GM18511 (cell line): ENCODE results near the gene COMMD1.
"Not testable (repeated sequence)": the region's sequence is repeated elsewhere in the genome, so short reads cannot be mapped to it uniquely, and the experiment has no call there.

Source experiments
- ATAC-seq: cut with Tn5 transposase; IDR thresholded peaks from one replicate; pipeline ENCODE4 v1.9.1; 2021; ENCODE audit warnings: mild to moderate bottlenecking, moderate library complexity; ENCODE audit not compliant: unreplicated experiment

Gene COMMD1

GRCh38 chr2:62065243-62065642 lies 159.8 kb downstream of the COMMD1 start:
- no peak for ATAC-seq

GRCh38 chr2:62071126-62071598 lies 165.7 kb downstream of the COMMD1 start:
- no peak for ATAC-seq

DNA sequence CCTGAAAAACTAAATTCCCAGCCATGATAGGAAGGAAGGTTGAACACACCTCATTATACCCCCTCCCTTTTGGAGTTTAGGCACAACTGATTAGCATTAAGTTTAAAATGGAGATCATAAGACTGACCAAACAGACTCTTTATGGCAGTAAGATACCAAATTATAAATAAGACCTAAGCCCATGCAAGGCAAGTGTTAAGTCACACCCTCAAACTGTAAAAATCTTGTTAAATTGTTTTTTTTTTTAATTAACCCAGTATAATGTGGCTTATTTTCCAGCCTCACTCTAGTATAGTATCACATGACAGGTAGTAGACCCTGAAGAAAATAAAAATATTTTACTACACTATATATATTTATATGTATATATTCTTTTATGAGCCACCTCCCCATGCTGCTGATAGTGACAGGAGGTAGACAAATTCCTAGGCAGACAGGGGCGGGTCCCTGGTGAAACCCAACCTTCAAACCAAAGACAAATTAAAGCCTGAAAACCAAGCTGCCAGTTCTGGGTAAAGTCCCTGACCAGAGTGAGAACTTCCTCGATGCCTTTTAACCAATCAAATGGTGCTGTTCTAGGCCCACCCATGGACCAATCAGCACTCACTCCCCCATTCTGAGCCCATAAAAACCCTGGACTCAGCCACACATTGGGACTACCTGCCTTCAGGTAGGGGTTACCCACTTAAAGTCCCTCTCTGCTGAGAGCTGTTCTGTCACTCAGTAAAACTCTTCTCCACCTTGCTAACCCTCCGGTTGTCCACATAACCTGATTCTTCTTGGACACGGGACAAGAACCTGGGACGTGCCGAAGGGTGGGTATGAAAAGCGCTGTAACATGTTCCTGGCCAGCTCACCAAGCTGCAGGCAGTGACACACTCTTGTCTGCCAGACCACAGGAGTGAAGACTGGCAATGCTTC lies 166.5 kb downstream of the COMMD1 start:
- ATAC-seq: no peak

DNA sequence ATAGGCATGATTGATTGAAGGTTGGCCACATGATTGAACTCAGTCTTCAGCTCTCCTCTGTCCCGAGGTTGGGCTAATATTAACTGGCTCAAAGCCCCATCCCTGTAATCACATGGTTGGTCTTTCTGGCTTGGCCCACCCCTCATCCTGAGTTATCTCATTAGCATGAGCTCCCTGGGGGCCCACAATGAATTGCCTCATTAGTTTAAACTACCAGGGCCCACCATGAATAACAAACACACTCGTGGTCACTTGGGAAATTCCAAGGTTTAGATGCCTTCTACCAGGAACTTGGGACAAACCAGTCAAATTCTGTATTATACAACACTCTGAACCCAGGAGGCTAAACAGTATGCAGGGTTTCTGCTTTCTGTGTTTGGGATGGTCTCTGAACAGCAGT lies 168.8 kb downstream of the COMMD1 start:
- no peak for ATAC-seq

- ATAC-seq: no peak
Observed at GRCh38 chr2:62076980-62077638, 171.6 kb downstream of the COMMD1 start.

DNA sequence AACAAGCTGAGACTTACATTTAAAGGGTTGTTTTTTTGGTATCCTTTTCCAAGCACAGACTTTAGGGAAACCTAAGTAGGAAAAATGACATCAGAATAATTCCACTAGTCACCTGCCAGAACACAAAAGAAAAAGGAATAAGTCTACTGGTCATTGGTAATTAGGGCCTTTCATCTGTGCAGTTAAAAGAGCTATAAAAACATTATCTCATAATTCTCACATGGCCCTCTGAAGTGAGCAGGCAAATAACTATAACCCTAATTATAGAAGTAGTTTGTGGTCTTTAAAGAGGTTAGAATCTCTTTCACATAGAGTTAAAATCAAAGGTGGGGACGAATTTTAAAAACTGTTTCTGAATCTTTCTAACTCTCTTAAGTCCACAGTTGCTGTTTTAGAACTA lies 179.3 kb downstream of the COMMD1 start:
- ATAC-seq: no peak

- no peak for ATAC-seq
Observed at GRCh38 chr2:62089658-62090057, 184.2 kb downstream of the COMMD1 start.

GRCh38 chr2:62091471-62091870 lies 186.0 kb downstream of the COMMD1 start:
- ATAC-seq: no peak

- ATAC-seq: peak; percentile 4
Observed at GRCh38 chr2:62099050-62099449, 193.6 kb downstream of the COMMD1 start.

DNA sequence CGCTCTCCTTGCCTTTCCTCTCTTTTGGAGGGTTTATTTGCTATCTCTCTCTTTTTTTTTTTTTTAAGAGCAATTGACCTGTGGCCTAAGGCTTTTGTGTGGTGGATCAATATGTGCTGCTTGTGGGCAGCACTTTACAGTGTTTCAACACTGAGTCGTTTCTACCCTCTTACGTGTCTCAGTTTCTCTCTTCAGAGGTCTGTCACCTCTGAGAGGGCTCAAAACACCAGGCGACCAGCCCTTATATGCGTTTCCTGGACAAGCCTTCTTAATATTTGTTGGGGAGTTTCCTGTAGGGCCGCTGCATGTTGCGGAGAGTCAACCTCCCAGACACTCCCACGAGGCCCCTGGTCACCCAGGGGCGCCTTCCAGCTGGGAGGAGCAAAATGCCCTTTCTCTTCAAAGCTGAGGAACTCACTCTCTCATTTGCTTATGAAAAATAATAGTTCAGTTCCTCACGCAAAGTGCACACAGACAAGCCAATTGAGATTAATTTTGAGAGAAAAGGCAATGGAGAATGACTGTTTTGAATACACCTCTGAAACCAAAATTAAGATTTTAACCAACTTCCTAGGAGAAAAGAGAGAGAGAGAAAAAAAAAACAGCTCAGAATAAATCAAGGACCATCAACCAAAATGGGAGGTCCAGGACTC lies 194.2 kb downstream of the COMMD1 start:
- ATAC-seq: peak; percentile 90

- ATAC-seq: no peak
Observed at GRCh38 chr2:62101886-62102285, 196.4 kb downstream of the COMMD1 start.

GRCh38 chr2:62102402-62102920 lies 197.0 kb downstream of the COMMD1 start:
- no peak for ATAC-seq

- ATAC-seq: no peak
Observed at GRCh38 chr2:62109554-62109953, 204.1 kb downstream of the COMMD1 start.

GRCh38 chr2:62110415-62111025 lies 205.0 kb downstream of the COMMD1 start:
- no peak for ATAC-seq

DNA sequence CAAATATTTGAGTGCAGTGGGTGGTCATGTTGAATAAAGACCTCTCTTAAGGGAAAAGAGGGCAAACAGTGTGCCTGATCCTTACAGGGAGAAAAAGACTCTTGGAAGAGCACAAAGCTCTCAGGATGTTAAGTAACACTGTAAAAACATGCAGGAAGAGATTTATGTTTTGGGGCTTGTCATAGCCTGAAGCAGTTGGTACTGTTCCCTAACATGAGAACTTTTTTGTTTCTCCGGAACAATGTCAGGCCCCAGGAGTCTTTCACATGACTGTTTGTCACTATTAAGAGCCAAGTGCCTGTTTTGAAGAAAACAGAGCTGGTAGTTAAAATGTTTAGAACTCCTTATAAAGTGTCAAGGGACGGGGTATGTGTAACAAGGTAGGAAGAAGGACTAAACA lies 206.7 kb downstream of the COMMD1 start:
- no peak for ATAC-seq

GRCh38 chr2:62114564-62114963 lies 209.1 kb downstream of the COMMD1 start:
- no peak for ATAC-seq

GRCh38 chr2:62116983-62117382 lies 211.5 kb downstream of the COMMD1 start:
- ATAC-seq: no peak

DNA sequence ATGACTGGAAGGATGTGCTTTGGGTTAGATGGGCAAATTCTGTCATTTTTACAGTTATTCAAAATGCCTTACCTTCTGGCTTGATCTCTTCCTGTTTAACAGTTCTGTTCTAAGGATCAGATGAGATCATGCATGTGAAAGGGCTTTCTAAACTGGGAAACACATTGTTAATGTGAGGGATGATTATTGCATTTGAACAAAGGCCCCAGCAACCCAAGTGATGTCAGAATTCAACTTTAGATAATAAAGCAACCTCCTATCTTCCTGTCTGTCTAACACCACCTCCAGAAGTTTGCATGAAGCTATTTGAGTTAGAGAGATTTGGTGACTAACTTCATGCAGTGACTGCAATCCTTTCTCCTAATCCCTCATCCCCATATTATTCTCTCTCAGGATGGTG lies 212.7 kb downstream of the COMMD1 start:
- no peak for ATAC-seq

DNA sequence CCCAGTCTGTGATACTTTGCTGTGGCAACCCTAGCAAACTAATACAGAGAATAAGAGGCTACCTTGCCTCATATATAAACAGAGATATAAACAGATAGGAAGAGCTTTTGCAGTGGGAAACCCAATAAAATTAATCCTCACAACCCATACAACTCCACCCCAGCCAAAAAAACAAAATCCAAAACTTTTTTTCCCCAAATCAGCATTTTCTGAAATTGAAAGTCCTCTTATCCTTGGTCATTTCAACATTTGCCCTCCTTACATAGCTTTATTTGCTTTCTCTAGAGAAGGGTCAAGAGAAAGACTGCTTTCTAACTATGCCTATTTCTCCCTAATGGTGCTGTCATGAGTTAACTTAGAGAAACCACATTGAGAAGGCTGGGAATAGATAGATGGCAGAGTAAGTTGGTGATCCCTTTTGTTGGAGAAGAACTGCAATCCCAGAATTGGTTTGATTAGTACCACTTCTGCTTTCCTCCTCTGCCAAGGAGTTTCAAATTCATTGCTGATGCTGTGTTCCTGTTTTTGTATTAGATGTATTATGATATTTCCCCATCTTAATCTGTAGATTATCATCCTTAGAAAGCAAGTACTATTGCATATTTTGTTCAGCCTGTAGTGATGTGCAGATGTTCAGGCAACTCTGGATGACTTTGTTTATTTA lies 214.0 kb downstream of the COMMD1 start:
- ATAC-seq: no peak

DNA sequence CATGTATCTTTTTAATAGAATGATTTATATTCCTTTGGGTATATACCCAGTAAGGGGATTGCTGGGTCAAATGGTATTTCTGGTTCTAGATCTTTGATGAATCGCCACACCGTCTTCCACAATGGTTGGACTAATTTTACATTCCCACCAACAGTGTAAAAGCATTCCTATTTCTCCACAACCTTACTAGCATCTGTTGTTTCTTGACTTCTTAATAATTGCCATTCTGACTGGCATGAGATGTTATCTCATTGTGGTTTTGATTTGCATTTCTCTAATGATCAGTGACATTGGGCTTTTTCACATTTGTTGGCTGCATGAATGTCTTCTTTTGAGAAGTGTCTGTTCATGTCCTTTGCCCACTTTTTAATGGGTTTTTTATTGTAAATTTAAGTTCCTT lies 220.8 kb downstream of the COMMD1 start:
- not testable (repeated sequence) for ATAC-seq
